GM20000 (cell line): ENCODE results near the gene GSTO2.

Experiments used
- DNase-seq: peaks from one replicate; pipeline ENCODE4 v3.0.0; 2012; ENCODE audit warnings: low spot score
- TF ChIP-seq, protein P1 (sequence below): IDR thresholded peaks from 2 replicates; pipeline ENCODE4 v1.5.1; 2012; ENCODE audit warnings: mild to moderate bottlenecking, control low read depth; ENCODE audit errors: extremely low read depth, missing control alignments

GSTO2 gene

DNA sequence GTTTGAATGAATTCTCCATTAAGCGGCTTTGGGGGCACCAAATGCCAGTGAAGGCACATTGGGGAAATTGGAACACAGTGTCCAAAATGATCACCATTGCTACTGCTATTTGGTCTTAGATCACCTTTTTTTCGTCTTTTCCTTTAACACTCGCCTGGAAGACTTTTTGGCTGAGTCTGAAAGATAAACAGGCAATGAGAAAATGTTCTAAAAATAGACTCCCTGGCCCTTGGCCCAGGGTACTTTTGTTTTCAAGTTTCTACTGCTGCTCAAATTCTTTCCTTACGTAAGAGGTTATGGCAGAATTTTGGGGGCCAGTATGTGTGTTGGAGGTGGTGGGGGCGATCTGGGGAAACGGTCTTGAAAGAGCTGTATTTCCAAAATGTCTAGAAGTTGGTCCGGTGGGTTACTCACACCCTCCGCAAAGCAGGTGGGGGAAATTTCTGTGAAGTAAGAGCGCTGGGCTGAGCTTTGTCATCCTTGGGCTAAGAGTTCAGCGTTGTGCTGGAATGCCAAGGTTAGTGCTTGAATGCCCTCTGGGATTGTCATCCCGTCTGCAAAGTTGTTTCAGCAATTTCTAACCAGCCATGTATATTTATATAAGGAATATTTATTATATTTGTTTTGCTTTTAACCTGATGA, 70.6 kb downstream of the GSTO2 start:
- TF ChIP-seq, protein P1, sequence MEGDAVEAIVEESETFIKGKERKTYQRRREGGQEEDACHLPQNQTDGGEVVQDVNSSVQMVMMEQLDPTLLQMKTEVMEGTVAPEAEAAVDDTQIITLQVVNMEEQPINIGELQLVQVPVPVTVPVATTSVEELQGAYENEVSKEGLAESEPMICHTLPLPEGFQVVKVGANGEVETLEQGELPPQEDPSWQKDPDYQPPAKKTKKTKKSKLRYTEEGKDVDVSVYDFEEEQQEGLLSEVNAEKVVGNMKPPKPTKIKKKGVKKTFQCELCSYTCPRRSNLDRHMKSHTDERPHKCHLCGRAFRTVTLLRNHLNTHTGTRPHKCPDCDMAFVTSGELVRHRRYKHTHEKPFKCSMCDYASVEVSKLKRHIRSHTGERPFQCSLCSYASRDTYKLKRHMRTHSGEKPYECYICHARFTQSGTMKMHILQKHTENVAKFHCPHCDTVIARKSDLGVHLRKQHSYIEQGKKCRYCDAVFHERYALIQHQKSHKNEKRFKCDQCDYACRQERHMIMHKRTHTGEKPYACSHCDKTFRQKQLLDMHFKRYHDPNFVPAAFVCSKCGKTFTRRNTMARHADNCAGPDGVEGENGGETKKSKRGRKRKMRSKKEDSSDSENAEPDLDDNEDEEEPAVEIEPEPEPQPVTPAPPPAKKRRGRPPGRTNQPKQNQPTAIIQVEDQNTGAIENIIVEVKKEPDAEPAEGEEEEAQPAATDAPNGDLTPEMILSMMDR: no peak
- no peak for DNase-seq

DNA sequence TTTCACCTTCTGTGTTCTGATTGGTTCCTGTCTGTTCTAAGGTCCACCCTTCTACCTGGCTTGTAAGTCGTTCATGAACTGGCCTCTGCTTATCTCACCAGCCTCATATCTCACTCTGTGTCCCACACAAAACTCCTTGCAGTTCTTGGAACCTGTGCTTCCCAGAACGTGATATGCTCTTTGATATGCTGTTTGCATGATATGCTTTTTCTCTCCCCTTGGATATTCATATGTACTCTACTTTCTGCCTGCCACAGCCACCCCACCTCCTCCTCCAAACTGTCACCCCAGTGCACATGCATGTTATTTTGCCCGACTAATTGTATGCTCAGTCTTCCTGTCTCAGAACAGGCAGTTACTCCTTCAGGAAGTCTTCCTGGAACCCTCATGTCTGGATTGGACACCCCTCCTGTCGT, 71.1 kb downstream of the GSTO2 start:
- TF ChIP-seq, protein P1: no peak

DNA sequence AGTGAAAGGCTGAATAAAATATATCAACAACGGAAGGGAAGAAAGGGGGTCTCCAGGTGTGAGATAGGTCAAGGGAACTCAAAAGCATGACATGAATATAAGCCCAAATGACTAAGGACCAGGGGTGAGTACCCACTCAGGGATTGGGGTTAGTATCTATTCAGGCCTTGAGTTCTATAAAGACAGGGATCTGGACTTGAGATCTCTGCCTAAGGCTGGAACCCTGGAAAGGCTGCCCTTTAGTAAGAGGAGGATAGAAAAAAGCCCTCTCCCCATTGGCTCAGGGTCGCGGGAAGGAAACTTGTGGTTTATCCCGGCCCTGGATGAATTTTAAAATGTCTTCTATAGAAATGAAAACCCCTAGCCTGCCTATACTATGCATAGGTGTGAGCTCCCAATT, 71.7 kb downstream of the GSTO2 start:
- DNase-seq: no peak
- TF ChIP-seq, protein P1: no peak

More for the DNA sequence above, 71.1 kb downstream of the GSTO2 start:
- no peak for DNase-seq

DNA sequence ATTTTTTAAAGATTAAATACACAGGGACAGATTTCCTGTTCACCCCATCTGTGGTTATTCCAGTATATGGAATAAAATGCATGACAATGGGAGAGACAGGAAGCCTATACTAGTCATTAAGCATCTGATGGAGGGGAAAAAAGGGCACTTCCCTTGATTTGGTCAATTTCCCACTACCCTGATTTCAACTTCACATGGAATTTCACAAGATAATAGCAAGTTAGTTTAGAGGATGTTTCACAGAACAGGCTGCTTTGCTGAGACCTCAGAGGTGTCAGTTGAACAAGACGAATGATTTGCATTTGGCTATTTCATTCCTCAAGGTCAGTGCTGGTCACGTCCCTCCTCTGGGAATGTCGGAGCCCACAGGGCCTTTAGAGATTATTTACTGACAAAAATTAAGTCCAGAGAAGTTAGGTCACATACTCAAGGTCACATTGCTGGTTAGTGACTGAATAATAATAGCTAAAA, 74.0 kb downstream of the GSTO2 start:
- TF ChIP-seq, protein P1: no peak
- DNase-seq: no peak

DNA sequence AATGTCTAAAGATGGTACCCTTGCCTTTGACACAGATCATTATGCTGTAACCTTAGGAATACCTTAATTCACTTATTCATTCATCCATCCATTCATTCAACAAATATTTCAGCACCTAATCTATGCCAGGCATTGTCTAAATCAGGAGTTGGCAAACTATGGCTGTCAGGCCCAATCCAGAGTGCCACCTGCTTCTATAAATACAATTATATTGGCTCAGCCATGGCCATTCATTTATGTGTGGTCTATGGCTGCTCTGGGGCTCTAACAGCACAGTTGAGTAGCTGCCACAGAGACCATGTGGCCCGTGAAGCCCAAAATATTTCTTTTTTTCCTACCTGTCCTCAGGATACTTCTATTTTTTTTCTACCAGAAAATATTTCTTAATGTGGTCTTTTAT, 75.2 kb downstream of the GSTO2 start:
- TF ChIP-seq, protein P1: no peak
- DNase-seq: no peak

DNA sequence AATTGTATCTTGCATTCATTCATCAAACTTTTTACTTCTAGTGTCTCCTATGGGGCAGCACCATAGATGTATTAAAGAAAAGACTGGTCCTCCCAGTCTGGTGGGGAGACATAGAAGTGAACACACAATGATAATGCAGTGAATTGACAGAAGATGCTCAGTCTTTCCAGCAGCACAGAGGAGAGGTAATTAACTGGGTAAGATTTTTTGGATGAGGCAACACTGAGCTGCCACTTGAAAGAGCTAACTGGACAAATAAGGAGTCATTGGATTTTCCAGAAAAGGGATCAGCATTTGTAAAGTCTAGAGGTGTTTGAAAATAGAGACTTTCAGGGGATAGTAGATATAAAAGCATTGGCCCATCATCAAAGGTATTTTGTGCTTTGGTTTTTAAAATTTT, 76.5 kb downstream of the GSTO2 start:
- TF ChIP-seq, protein P1: no peak
- DNase-seq: no peak

DNA sequence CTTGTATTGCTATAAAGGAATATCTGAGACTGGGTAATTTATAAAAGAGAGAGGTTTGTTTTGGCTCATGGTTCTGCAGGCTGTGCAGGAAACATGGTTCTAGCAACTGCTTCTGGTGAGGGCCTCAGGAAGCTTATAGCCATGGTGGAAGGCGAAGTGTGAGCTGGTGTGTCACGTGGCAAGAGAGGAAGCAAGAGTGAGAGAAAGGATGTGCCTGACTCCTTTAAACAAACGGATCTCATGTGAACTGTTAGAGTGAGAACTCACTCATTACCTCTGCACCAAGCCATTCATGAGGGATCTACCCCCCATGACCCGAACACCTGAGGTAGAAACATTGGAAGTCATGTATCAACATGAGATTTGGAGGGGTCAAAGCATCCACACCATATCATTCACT, 77.0 kb downstream of the GSTO2 start:
- DNase-seq: no peak
- TF ChIP-seq, protein P1: no peak
